ENCODE measurements around the gene PSMB3. TPM values are rescaled to one million over a fixed set of nuclear protein-coding genes. Genes with fewer than 3 reads are reported as not detected.
"Not testable (repeated sequence)": the region's sequence is repeated elsewhere in the genome, so short reads cannot be mapped to it uniquely, and the experiment has no call there.

The PSMB3 gene
- total RNA-seq, 1 donor from 2014 or later = 318 TPM

DNA sequence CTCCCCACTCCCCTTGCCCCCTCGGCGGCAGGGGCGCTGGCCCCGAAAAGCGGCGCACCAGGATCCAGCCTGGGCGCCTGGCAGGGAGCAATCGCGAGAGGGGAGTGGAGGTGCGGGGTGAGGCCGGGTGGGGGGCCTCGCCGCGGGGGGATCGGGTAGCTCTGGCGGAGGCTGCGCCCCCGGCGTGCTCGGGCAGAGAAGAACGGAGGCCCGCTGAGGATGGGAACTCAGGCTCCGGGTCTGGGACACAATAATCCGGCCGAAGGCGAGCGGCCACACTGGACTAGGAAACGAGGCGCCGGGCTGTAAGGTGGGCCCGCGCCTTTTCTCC lies 3.7 kb upstream of the PSMB3 start:
- intact Hi-C loops (cut with micrococcal nuclease) = no loop called here

- intact Hi-C loops (cut with micrococcal nuclease) = no loop called here
These were observed 3.1 kb upstream of the PSMB3 start for GRCh38 chr17:38749223-38750043.

DNA sequence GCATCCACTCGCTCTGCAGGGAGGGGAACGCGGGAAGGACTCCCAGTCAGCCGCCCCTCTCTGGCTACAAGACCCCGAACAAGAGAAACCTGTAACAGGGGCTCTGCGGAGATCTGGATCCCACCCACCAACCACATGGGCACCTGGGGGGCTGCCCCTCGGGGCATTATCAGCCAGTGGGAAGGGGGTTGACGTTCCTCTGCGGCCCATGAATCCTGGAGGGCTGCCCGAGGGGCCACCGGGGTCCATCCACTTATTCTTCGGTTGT lies 2.6 kb upstream of the PSMB3 start:
- intact Hi-C loops (cut with micrococcal nuclease) = no loop called here

DNA sequence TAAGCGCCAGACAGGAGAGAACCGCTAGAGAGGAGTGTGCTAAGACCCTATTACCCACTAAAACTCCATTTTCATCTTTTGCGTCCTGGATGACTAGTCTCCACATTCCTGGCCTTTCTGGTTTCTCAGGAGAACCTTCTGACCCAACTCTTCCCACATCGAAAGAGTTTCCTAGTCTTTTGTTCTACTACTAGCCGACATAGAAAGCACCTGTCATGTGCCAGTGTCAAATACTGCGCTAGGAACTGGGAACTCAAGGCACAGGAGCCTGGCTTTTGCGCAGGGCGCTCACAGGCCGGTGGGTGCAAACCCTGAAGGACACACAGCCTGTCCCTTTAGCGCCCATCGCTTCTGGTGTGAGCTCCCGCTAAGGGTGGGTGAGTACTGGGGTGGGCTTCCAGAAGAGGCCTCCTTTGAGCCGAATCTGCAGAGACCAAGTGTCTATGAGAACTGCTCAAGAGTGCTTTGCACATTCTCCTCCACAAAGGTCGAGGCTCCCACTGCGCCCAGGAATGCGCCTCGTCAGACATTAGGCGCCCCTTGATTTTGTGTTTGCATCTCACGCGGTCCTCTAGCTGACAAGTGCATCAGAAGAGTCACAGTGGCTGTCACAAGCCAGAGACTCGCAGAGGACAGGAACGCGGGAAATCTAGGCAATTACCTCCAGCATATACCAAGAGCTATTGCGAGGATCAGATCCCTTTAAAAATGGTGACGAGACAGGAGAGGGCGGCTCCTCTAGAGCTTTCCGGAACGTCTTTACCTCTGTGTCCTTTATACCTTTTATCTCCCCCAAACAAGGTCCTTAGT lies 2.0 kb upstream of the PSMB3 start:
- intact Hi-C loops (cut with micrococcal nuclease) = no loop called here

- intact Hi-C loops (cut with micrococcal nuclease) = no loop called here
These were observed 1.3 kb upstream of the PSMB3 start for GRCh38 chr17:38751144-38751807.

- intact Hi-C loops (cut with micrococcal nuclease) = loop anchor here (1.0 to 2.0 kb wide), 12 partner anchors 22 to 1228 kb away; partner anchors contain the start of genes CDK12, CISD3, CWC25 and PIP4K2B
These were observed 683 bp upstream of the PSMB3 start for GRCh38 chr17:38751808-38752307.

GRCh38 chr17:38753071-38753506 lies 548 bp downstream of the PSMB3 start:
- intact Hi-C loops (cut with micrococcal nuclease) = loop anchor here (2.0 kb wide), 1 partner anchor 194 kb away; no protein-coding TSS in a partner anchor

GRCh38 chr17:38761612-38762011 lies 9.1 kb downstream of the PSMB3 start:
- intact Hi-C loops (cut with micrococcal nuclease) = no loop called here

- intact Hi-C loops (cut with micrococcal nuclease) = no loop called here
These were observed 9.7 kb downstream of the PSMB3 start for GRCh38 chr17:38762231-38762630.

GRCh38 chr17:38766341-38766740 lies 13.8 kb downstream of the PSMB3 start:
- intact Hi-C loops (cut with micrococcal nuclease) = no loop called here

DNA sequence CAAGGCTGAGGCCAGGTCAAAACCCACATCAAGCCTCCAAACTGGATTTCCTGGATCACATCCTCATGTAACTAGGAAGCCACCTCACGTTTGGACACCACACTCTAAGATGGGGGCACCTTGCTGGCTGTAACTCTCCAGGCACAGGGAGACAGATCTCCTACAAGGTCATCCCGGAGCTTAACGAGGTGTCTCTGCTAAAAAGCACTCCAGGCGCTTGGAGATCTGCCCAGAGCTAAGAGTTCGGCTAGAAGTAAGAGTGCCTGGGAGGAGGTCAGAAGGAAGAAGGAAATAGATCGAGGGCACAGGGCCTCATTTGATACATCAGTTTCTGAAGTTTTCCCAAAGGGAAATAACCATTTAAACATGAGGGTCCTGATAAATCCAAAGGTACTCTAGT lies 15.9 kb downstream of the PSMB3 start:
- intact Hi-C loops (cut with micrococcal nuclease) = no loop called here

DNA sequence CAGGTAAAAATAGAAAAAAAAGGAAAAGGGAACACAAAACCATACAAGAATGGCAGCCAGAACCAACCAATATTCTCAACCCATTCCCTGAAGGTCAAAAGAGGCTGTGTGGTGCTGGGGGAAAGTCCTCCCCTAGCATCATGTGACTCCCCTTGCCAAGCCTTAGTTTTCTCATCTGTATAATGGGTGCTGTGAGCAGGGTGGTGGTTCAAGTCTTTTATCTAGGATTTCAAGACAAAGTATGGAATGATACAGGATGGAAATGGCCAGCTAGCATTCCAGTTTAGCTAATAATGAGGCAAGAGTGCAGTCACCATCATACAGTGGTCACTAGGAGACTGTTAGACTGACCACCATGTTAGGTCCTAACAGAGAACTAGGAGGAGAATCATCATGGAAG lies 20.7 kb downstream of the PSMB3 start:
- intact Hi-C loops (cut with micrococcal nuclease) = no loop called here

DNA sequence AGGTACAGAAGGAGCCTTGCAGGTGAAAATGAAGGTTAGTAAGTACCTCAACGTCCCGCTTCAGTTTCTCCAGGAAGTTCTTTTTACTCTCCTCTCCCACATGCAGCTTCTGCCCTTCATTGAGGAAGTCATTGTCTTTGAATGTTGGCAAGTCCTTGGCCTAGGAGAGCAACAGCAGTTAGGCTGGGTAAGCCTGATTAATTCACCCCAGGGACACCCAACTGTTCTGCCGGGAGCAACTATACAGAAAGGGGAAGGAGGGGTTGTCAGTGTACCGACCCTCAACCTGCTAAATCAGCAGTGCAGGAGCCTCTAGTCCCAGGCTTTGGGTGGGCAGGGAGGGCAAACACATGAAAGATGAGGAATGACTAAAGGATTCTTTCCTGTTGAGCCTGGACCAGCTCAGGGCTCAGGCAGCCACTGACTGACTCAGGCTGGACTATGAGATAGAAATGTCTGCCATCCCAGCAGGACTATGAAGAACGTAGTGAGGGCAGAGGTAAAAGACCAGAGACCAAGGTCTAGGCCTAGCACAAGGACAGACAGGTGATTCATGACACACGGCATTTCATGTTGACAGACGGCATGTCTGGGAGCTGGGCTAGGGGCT lies 25.2 kb downstream of the PSMB3 start:
- intact Hi-C loops (cut with micrococcal nuclease) = no loop called here

DNA sequence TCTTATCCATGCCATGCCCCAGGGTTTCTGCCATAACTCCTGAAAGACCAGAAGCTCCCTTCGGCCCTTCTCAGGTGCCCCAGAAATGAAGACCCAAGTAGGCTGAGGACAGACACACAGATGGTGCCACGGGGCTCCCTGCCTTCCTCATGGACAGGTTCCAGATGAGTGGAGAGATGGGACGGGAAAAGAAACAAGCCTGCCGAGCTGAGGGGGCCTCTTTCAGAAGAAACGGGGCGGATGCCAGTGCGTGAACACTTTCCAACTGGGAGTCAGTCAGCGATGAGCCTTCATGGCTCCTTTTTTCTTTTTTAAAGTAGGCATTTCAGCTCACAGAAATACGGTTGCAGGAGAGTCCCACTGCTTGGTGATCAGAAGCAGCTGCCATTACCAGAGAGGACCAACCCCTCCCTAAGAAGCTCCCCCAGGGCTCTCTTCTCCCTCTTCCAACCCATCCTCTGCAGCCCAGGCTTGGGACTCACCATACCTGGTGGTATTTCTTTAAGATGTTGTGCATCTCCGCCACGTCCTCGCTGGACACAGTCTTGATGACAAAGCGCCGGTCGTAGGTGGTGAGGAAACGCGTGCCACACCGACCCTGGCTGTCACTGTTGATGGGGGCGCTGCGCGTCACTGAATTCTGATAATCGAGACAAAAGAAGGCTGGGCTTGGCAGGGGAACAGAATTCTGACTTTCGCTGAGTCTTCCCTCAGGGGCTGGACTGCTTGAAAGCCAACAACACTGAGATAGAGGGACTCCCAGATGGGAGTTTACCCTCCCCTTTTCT lies 27.6 kb downstream of the PSMB3 start:
- intact Hi-C loops (cut with micrococcal nuclease) = no loop called here

GRCh38 chr17:38783227-38783626 lies 30.7 kb downstream of the PSMB3 start:
- intact Hi-C loops (cut with micrococcal nuclease) = no loop called here

DNA sequence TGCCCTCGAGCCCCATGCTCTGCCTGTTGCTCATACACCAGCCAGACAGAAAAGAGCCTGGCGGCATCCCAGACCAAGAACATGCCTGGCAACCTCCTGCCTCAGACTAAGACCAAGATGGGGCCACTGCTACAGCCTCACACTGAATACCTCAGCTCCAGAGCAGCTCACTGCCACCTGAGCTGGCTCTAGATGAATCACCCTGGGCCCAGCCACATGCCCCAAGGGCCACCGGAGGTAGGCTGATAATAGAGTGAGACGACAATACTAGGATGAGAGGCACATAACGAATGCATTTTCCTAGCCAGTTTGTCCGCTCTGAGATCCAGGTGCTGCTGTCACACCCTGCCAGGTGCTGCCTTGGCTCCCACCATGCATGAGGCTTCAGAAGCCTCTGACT lies 33.8 kb downstream of the PSMB3 start:
- intact Hi-C loops (cut with micrococcal nuclease) = no loop called here

- intact Hi-C loops (cut with micrococcal nuclease) = not testable (repeated sequence)
These were observed 35.5 kb downstream of the PSMB3 start for GRCh38 chr17:38787999-38788398.

DNA sequence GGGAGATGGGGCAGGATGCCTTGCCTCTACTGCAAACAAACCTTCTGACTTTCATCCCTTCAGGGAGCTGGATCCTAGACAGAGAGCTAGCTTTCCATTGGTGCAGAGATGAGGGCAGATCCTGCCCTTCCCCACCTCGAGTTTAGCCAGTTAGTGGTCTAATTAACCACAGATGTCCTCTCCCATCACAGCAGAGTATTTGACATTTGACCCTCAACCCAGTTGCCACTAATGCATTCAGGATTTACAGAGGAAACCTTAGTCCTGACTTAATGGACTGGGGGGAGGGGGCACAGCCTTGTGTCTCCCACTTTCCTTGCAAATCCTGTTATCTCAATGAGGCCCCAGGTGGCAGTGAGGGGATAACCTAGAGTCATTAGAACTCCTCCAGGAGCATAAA lies 36.6 kb downstream of the PSMB3 start:
- intact Hi-C loops (cut with micrococcal nuclease) = no loop called here

GRCh38 chr17:38790148-38790707 lies 37.7 kb downstream of the PSMB3 start:
- intact Hi-C loops (cut with micrococcal nuclease) = not testable (repeated sequence)

- intact Hi-C loops (cut with micrococcal nuclease) = no loop called here
These were observed 38.6 kb downstream of the PSMB3 start for GRCh38 chr17:38791162-38791561.

Measured in T-helper 1 cell treated with Interleukin-12 subunit alpha and Interleukin-12 subunit beta and Interleukin-4 antibody, amounts not matched to agents 30 ng/mL and 1 ng/mL, for 36 hours (primary cell).